GM23248 (cell line): ENCODE data around the gene GUCY2F.

Experiments used
- EZH2 ChIP-seq: fragments of 200-600 bp; sonication (generic); IDR thresholded peaks from 2 replicates; pipeline ENCODE4 v1.6.1; 2018; ENCODE audit warnings: antibody characterized with exemption, mild to moderate bottlenecking; ENCODE audit not compliant: insufficient read depth, poor library complexity, severe bottlenecking
- EZH2phosphoT487 ChIP-seq: fragments of 200-600 bp; sonication (generic); IDR thresholded peaks from 2 replicates; pipeline ENCODE4 v1.6.1; 2018; ENCODE audit warnings: antibody characterized with exemption, moderate library complexity, mild to moderate bottlenecking, low read depth; ENCODE audit not compliant: insufficient read depth

- TF ChIP-seq EZH2 (no peak), EZH2phosphoT487 (no peak)
These were observed 136.0 kb downstream of the GUCY2F start for GRCh38 chrX:109345856-109346255.
